Stimulated activated naive CD4-positive, alpha-beta T cell treated with Interleukin-2 at 50 U/mL for 16 hours (primary cell): ENCODE data around the gene LAMTOR4.
A peak's percentile ranks its signal among the peaks of the same experiment; 100 is the strongest.

Experiments
- DNase-seq: peaks from one replicate; lab custom pipeline; 2025; lab: John Stamatoyannopoulos, UW

The LAMTOR4 gene

GRCh38 chr7:100153708-100154535 is 5.2 kb downstream of the LAMTOR4 start:
- no peak for DNase-seq

GRCh38 chr7:100154651-100155491 is 6.2 kb downstream of the LAMTOR4 start:
- DNase-seq = no peak

GRCh38 chr7:100155553-100156317 is 7.0 kb downstream of the LAMTOR4 start:
- no peak for DNase-seq

- DNase-seq = no peak
These were observed 7.8 kb downstream of the LAMTOR4 start for GRCh38 chr7:100156331-100157068.

- no peak for DNase-seq
These were observed 8.3 kb downstream of the LAMTOR4 start for GRCh38 chr7:100157069-100157333.

- no peak for DNase-seq
These were observed 8.9 kb downstream of the LAMTOR4 start for GRCh38 chr7:100157334-100158228.

- DNase-seq = peak; percentile 92
These were observed 9.7 kb downstream of the LAMTOR4 start, which contains the start of gene TRAPPC14 for GRCh38 chr7:100158229-100159098. Gene TRAPPC14, minus strand, starts transcription at chr7:100158723. Its CDS starts 224 bp downstream, at chr7:100158499.

GRCh38 chr7:100159099-100159623 is 10.4 kb downstream of the LAMTOR4 start:
- no peak for DNase-seq

- no peak for DNase-seq
These were observed 11.3 kb downstream of the LAMTOR4 start for GRCh38 chr7:100160067-100160466.

GRCh38 chr7:100163006-100163531 is 14.4 kb downstream of the LAMTOR4 start:
- no peak for DNase-seq

- DNase-seq = no peak
These were observed 15.2 kb downstream of the LAMTOR4 start for GRCh38 chr7:100163871-100164270.

- DNase-seq = peak; percentile 38
These were observed 17.7 kb downstream of the LAMTOR4 start for GRCh38 chr7:100166317-100166940.

GRCh38 chr7:100166970-100167911 is 18.5 kb downstream of the LAMTOR4 start:
- no peak for DNase-seq

GRCh38 chr7:100167912-100168323 is 19.2 kb downstream of the LAMTOR4 start:
- no peak for DNase-seq

- DNase-seq = no peak
These were observed 20.6 kb downstream of the LAMTOR4 start for GRCh38 chr7:100169147-100169850.

- no peak for DNase-seq
These were observed 21.6 kb downstream of the LAMTOR4 start for GRCh38 chr7:100170101-100170897.
